Upper lobe of left lung (tissue), 6 donors: Measurements from ENCODE around the gene GABRR1. TPM values are rescaled to one million over a fixed set of nuclear protein-coding genes. Genes with fewer than 3 reads are reported as not detected.

Source experiments
- ATAC-seq, 2 donors: fragments of 200-7000 bp; cut with Tn5 transposase; one replicate each; pipeline ENCODE4 v1.9.1; 2022; ENCODE audit warnings: mild to moderate bottlenecking in 2 of 2, moderate library complexity in 2 of 2; ENCODE audit not compliant: low FRiP score in 2 of 2
- DNase-seq, 2 donors: peaks; one replicate each; pipeline ENCODE4 v3.0.0-alpha.2; 2019 to 2020
- H3K27ac ChIP-seq, 4 donors: fragments of 200-600 bp; sonication (generic); one replicate each; pipeline ENCODE4 v1.5.1; 2016 to 2019
- H3K27me3 ChIP-seq, 4 donors: fragments of 200-600 bp; sonication (generic); one replicate each; pipeline ENCODE4 v1.5.1; 2017 to 2019
- H3K36me3 ChIP-seq, 4 donors: fragments of 200-600 bp; sonication (generic); one replicate each; pipeline ENCODE4 v1.5.1; 2016 to 2019
- H3K4me1 ChIP-seq, 4 donors: fragments of 200-600 bp; sonication (generic); one replicate each; pipeline ENCODE4 v1.5.1; 2018 to 2019
- H3K4me3 ChIP-seq, 4 donors: fragments of 200-600 bp; sonication (generic); one replicate each; pipeline ENCODE4 v1.5.1; 2017 to 2019; ENCODE audit warnings: mild to moderate bottlenecking in 2 of 4, moderate library complexity in 1 of 4
- H3K9me3 ChIP-seq, 4 donors: fragments of 200-600 bp; sonication (generic); one replicate each; pipeline ENCODE4 v1.5.1; 2018 to 2019
- CTCF ChIP-seq, 6 experiments: fragments of 450-650 bp in 4 of 6; fragments of 200-600 bp in 2 of 6; sonication (generic) in 2 of 6; IDR thresholded peaks; one replicate each; pipeline ENCODE4 v1.5.1; 2016 to 2019; ENCODE audit warnings: antibody characterized with exemption in 6 of 6
- EP300 ChIP-seq, 4 donors: sonication (generic); formaldehyde crosslinking; IDR thresholded peaks; one replicate each; pipeline ENCODE4 v1.5.1; 2017; ENCODE audit warnings: antibody characterized with exemption in 4 of 4, control low read depth in 2 of 4
- POLR2A ChIP-seq, 4 donors: fragments of 450-650 bp; IDR thresholded peaks; one replicate each; pipeline ENCODE4 v1.5.1; 2016 to 2017; ENCODE audit warnings: antibody characterized with exemption in 4 of 4, mild to moderate bottlenecking in 2 of 4
- POLR2AphosphoS5 ChIP-seq, 2 donors: sonication (generic); formaldehyde crosslinking; IDR thresholded peaks; one replicate each; pipeline ENCODE4 v1.5.1; 2017; ENCODE audit warnings: antibody characterized with exemption in 2 of 2
- WGBS, 2 donors: methylation state at CpG; one replicate each; pipeline ENCODE4 v1.1.5; 2017 to 2018; 5-methylcytosine and 5-hydroxymethylcytosine counted together
- total RNA-seq, 6 donors: library from RNA; depleted of rRNA in 4 of 6; stranded (reverse); fragments of >200 nt in 4 of 6; gene quantifications; one replicate each; pipeline versions ENCODE4 v1.1.0 to v1.2.1, GENCODE V29; 2016 to 2021
- donor health status: DM: no; HTN: no; CAD: no; lungs with moderate emphysema.
- donor health status: DM: no; HTN: yes; CAD: no; lungs with severe emphysema.

Gene GABRR1
- total RNA-seq, 6 donors from 2014 or later = not detected

- peak overlapping the region; percentile 77 to 84 (median 80) for H3K4me3 ChIP-seq
- H3K4me1 ChIP-seq = peaks cover 0 to 17% (median 7%) of the 10 kb centered on the region in 4 donors
- H3K36me3 ChIP-seq = peaks cover 0 to 2% (median 0%) of the 10 kb centered on the region in 4 donors
- DNase-seq = peak in 1 of 2 donors; percentile 35
- H3K27me3 ChIP-seq = no peaks in the 10 kb centered on the region
- TF ChIP-seq POLR2A (IDR thresholded peaks at IDR 0.05) (no peak), EP300 (IDR thresholded peaks at IDR 0.05) (no peak), CTCF (IDR thresholded peaks at IDR 0.05) (no peak), POLR2AphosphoS5 (IDR thresholded peaks at IDR 0.05) (no peak)
- peak overlapping the region; percentile 75 to 83 (median 81) for H3K27ac ChIP-seq
- ATAC-seq = no peak
- no peaks in the 10 kb centered on the region for H3K9me3 ChIP-seq
- WGBS, 2 donors = 28 to 48% methylated on average over 16 to 26 of the region's 26 CpGs
Measured at GRCh38 chr6:89146718-89147700, 70.1 kb downstream of the GABRR1 start.

GRCh38 chr6:89145956-89146717, 71.0 kb downstream of the GABRR1 start, which contains the start of gene PM20D2:
PM20D2 (plus strand) TSS chr6:89146055; CDS start chr6:89146145, 90 bp downstream.
- Histone ChIP-seq H3K27me3 (no peaks in the 10 kb centered on the region), H3K9me3 (no peaks in the 10 kb centered on the region), H3K27ac (peak within 1 kb of the TSS; percentile 75 to 83 (median 81)), H3K4me3 (peak within 1 kb of the TSS; percentile 77 to 84 (median 80)), H3K36me3 (no peaks in the 10 kb centered on the region), H3K4me1 (peaks cover 0 to 17% (median 7%) of the 10 kb centered on the region in 4 donors)
- ATAC-seq (peak; percentile 91 to 93), DNase-seq (peak; percentile 80 to 95)
- WGBS, 2 donors = 0 to 1% methylated on average over 30 to 40 of the region's 102 CpGs
- TF ChIP-seq POLR2A (IDR thresholded peaks at IDR 0.05) (peak in 3 of 4 donors; percentile 3 to 66 (median 41)), EP300 (IDR thresholded peaks at IDR 0.05) (no peak)

- Histone ChIP-seq H3K4me1 (peaks cover 0 to 17% (median 7%) of the 10 kb centered on the region in 4 donors), H3K27ac (peak overlapping the region; percentile 75 to 83 (median 81)), H3K9me3 (no peaks in the 10 kb centered on the region), H3K27me3 (no peaks in the 10 kb centered on the region), H3K4me3 (peak overlapping the region; percentile 77 to 84 (median 80)), H3K36me3 (no peaks in the 10 kb centered on the region)
- WGBS, 2 donors = 5 to 8% methylated on average over 14 to 17 of the region's 17 CpGs
- DNase-seq (no peak), ATAC-seq (peak; percentile 55 to 62)
- TF ChIP-seq POLR2A (IDR thresholded peaks at IDR 0.05) = peak in 1 of 4 donors; percentile 6
- TF ChIP-seq CTCF (IDR thresholded peaks at IDR 0.05) = no peak
- TF ChIP-seq POLR2AphosphoS5 (IDR thresholded peaks at IDR 0.05) = no peak
Measured at GRCh38 chr6:89145091-89145955, 71.8 kb downstream of the GABRR1 start.

- Histone ChIP-seq H3K36me3 (no peaks in the 10 kb centered on the region), H3K27ac (no peak overlapping the region), H3K9me3 (no peaks in the 10 kb centered on the region), H3K27me3 (no peaks in the 10 kb centered on the region), H3K4me1 (peaks cover 0 to 17% (median 7%) of the 10 kb centered on the region in 4 donors), H3K4me3 (no peak overlapping the region)
- no peak for DNase-seq
- TF ChIP-seq EP300 (IDR thresholded peaks at IDR 0.05) (no peak), POLR2A (IDR thresholded peaks at IDR 0.05) (no peak), POLR2AphosphoS5 (IDR thresholded peaks at IDR 0.05) (no peak), CTCF (IDR thresholded peaks at IDR 0.05) (no peak)
- WGBS, 2 donors = 66 to 80% methylated on average over 2 of the region's 2 CpGs
- no peak for ATAC-seq
Measured at GRCh38 chr6:89144354-89144906, 72.7 kb downstream of the GABRR1 start.
